ENCODE data around the gene GAS7. TPM values are rescaled to one million over a fixed set of nuclear protein-coding genes. Genes with fewer than 3 reads are reported as not detected.

Gene GAS7
- total RNA-seq, 1 experiment from 2014 or later, result 12.3 TPM

- no peak overlapping the region for H3K4me3 Mint-ChIP-seq
- CTCF ChIA-PET, result interaction anchor here (0.6 to 8.2 kb wide), 35 partner anchors 8 to 686 kb away, joined by 3 to 112 read pairs (median 4); partner anchors contain the start of genes GLP2R and RCVRN
- H3K27ac Mint-ChIP-seq, result peak overlapping the region; percentile 64; the same call in 1 of the 2 replicates
- no peaks in the 10 kb centered on the region for H3K27me3 Mint-ChIP-seq (ENCODE audit: low read depth)
- H3K4me1 Mint-ChIP-seq, result 0 out of 2 replicates have a peak, but pooled peaks cover 8% of the 10 kb centered on the region
- ATAC-seq (peak; percentile 66), DNase-seq (ENCODE audit: low spot score) (peak; percentile 72)
- no peaks in the 10 kb centered on the region for H3K9me3 Mint-ChIP-seq
- POLR2A ChIA-PET, result no interaction called here
- no peaks in the 10 kb centered on the region for H3K36me3 Mint-ChIP-seq
- no peak for TF ChIP-seq USF1 (CRISPR knock-in tag; IDR thresholded peaks at IDR 0.05)
- TF ChIP-seq RORB (CRISPR knock-in tag; IDR thresholded peaks at IDR 0.05), result no peak
- TF ChIP-seq OVOL2 (CRISPR knock-in tag; IDR thresholded peaks at IDR 0.05; ENCODE audit: borderline replicate concordance), result no peak
- TF ChIP-seq FOXP4 (CRISPR knock-in tag; IDR thresholded peaks at IDR 0.05), result no peak
- peak; percentile 32; the same call in 1 of the 2 replicates for TF ChIP-seq CTCF (IDR thresholded peaks at IDR 0.05)
- no peak for TF ChIP-seq ZNF219 (CRISPR knock-in tag; IDR thresholded peaks at IDR 0.05; ENCODE audit: borderline replicate concordance)
Observed at GRCh38 chr17:9928601-9929333, 269.6 kb downstream of the GAS7 start.

GRCh38 chr17:9926150-9926804 lies 272.1 kb downstream of the GAS7 start:
- no peak for DNase-seq (ENCODE audit: low spot score)
- Mint-ChIP-seq H3K4me1 (0 out of 2 replicates have a peak, but pooled peaks cover 7% of the 10 kb centered on the region), H3K27me3 (ENCODE audit: low read depth) (no peaks in the 10 kb centered on the region), H3K9me3 (no peaks in the 10 kb centered on the region), H3K4me3 (no peak overlapping the region), H3K27ac (no peak overlapping the region), H3K36me3 (no peaks in the 10 kb centered on the region)
- TF ChIP-seq SP1 (CRISPR knock-in tag; conservative IDR thresholded peaks at IDR 0.05) (no peak), KAT7 (CRISPR knock-in tag; IDR thresholded peaks at IDR 0.05; ENCODE audit: borderline replicate concordance) (no peak), FOXP1 (CRISPR knock-in tag; IDR thresholded peaks at IDR 0.05; ENCODE audit: borderline replicate concordance) (no peak), FOXK1 (CRISPR knock-in tag; IDR thresholded peaks at IDR 0.05) (no peak), ATF1 (CRISPR knock-in tag; IDR thresholded peaks at IDR 0.05) (no peak), AFF4 (CRISPR knock-in tag; IDR thresholded peaks at IDR 0.05; ENCODE audit: borderline replicate concordance) (no peak), USF2 (CRISPR knock-in tag; IDR thresholded peaks at IDR 0.05) (no peak), MYBL2 (CRISPR knock-in tag; IDR thresholded peaks at IDR 0.05) (no peak), OVOL2 (CRISPR knock-in tag; IDR thresholded peaks at IDR 0.05; ENCODE audit: borderline replicate concordance) (no peak), SMAD3 (CRISPR knock-in tag; IDR thresholded peaks at IDR 0.05; ENCODE audit: borderline replicate concordance) (no peak), FOXJ3 (CRISPR knock-in tag; IDR thresholded peaks at IDR 0.05; ENCODE audit: borderline replicate concordance) (no peak)
- CTCF ChIA-PET, result interaction anchor here (2.6 to 8.2 kb wide), 3 partner anchors 21 to 55 kb away, joined by 13 to 112 read pairs (median 35); partner anchors contain the start of gene RCVRN
- ATAC-seq, result no peak
- POLR2A ChIA-PET, result no interaction called here

All from WTC11 (cell line).